Effector memory CD8-positive, alpha-beta T cell (primary cell): ENCODE data around the gene HIGD2A.
A peak's percentile ranks its signal among the peaks of the same experiment; 100 is the strongest.

Experiments
- ATAC-seq: fragments of 150-1000 bp; cut with Tn5 transposase; replicated peaks from 2 replicates; pipeline ENCODE4 v1.10.0; 2021; ENCODE audit warnings: mild to moderate bottlenecking, moderate library complexity
- DNase-seq, 3 experiments: peaks; one replicate each; pipeline ENCODE4 v3.0.0; 2021
- H3K27ac Mint-ChIP-seq, 2 donors: one replicate each; pipeline ENCODE4 v1.8.0; 2022; ENCODE audit warnings: mild to moderate bottlenecking in 2 of 2, mixed read lengths in 2 of 2, moderate library complexity in 2 of 2
- H3K27me3 Mint-ChIP-seq, 2 donors: one replicate each; pipeline ENCODE4 v1.8.0; 2022; ENCODE audit warnings: mixed read lengths in 2 of 2
- H3K36me3 Mint-ChIP-seq: one replicate; pipeline ENCODE4 v1.8.0; 2022; ENCODE audit warnings: mild to moderate bottlenecking, moderate library complexity, mixed read lengths; ENCODE audit not compliant: insufficient read depth
- H3K4me1 Mint-ChIP-seq, 2 donors: one replicate each; pipeline ENCODE4 v1.8.0; 2022; ENCODE audit warnings: low read depth in 2 of 2, mixed read lengths in 2 of 2
- H3K4me3 Mint-ChIP-seq, 2 donors: one replicate each; pipeline ENCODE4 v1.8.0; 2022; ENCODE audit warnings: mild to moderate bottlenecking in 2 of 2, mixed read lengths in 2 of 2, moderate library complexity in 2 of 2
- H3K9me3 Mint-ChIP-seq, 2 donors: one replicate each; pipeline ENCODE4 v1.8.0; 2022; ENCODE audit warnings: mixed read lengths in 2 of 2
- total RNA-seq, 9 experiments: gene quantifications; one replicate each; lab custom pipeline; 2026; lab: John Stamatoyannopoulos, UW

Gene HIGD2A
- total RNA-seq = 28.2 to 46.0 (median 39.0) reads per million in 9 experiments

- peak within 1 kb of the TSS; percentile 94 to 96 for H3K27ac Mint-ChIP-seq
- H3K4me1 Mint-ChIP-seq = peaks cover 23 to 29% of the 10 kb centered on the region in 2 donors
- H3K4me3 Mint-ChIP-seq = peak within 1 kb of the TSS; percentile 94 to 95
- DNase-seq (peak; percentile 96 to 99 (median 98)), ATAC-seq (peak; percentile 85)
- H3K27me3 Mint-ChIP-seq = no peaks in the 10 kb centered on the region
- no peaks in the 10 kb centered on the region for H3K9me3 Mint-ChIP-seq
- peaks cover 53% of the 10 kb centered on the region for H3K36me3 Mint-ChIP-seq
Observed at GRCh38 chr5:176388444-176389134, at the start of gene HIGD2A, which contains the start of gene NOP16. Gene HIGD2A (plus strand): TSS chr5:176388751. CDS start chr5:176388820, 69 bp downstream. Gene NOP16 (minus strand): TSS chr5:176388598. CDS start chr5:176388539, 59 bp downstream.

- no peaks in the 10 kb centered on the region for H3K27me3 Mint-ChIP-seq
- H3K27ac Mint-ChIP-seq = peak overlapping the region in 1 of 2 donors; percentile 22
- ATAC-seq (no peak), DNase-seq (no peak)
- no peaks in the 10 kb centered on the region for H3K4me1 Mint-ChIP-seq
- peaks cover 0 to 1% of the 10 kb centered on the region in 2 donors for H3K9me3 Mint-ChIP-seq
- H3K36me3 Mint-ChIP-seq = peaks cover 11% of the 10 kb centered on the region
- H3K4me3 Mint-ChIP-seq = no peak overlapping the region
Observed at GRCh38 chr5:176339304-176339703, 49.2 kb upstream of the HIGD2A start.

GRCh38 chr5:176341325-176342157 lies 47.0 kb upstream of the HIGD2A start:
- Mint-ChIP-seq H3K4me3 (no peak overlapping the region), H3K27ac (peak overlapping the region; percentile 20 to 50), H3K4me1 (no peaks in the 10 kb centered on the region), H3K27me3 (no peaks in the 10 kb centered on the region), H3K36me3 (peaks cover 30% of the 10 kb centered on the region), H3K9me3 (no peaks in the 10 kb centered on the region)
- DNase-seq (no peak), ATAC-seq (no peak)

GRCh38 chr5:176342158-176342483 lies 46.4 kb upstream of the HIGD2A start:
- H3K27ac Mint-ChIP-seq = no peak overlapping the region
- peaks cover 31% of the 10 kb centered on the region for H3K36me3 Mint-ChIP-seq

GRCh38 chr5:176342766-176343458 lies 45.6 kb upstream of the HIGD2A start:
- H3K36me3 Mint-ChIP-seq = peaks cover 36% of the 10 kb centered on the region
- DNase-seq (no peak), ATAC-seq (no peak)
- H3K4me3 Mint-ChIP-seq = no peak overlapping the region
- H3K4me1 Mint-ChIP-seq = no peaks in the 10 kb centered on the region
- H3K27me3 Mint-ChIP-seq = no peaks in the 10 kb centered on the region
- H3K9me3 Mint-ChIP-seq = no peaks in the 10 kb centered on the region
- peak overlapping the region in 1 of 2 donors; percentile 47 for H3K27ac Mint-ChIP-seq

More at GRCh38 chr5:176342158-176342483, 46.4 kb upstream of the HIGD2A start:
- no peaks in the 10 kb centered on the region for H3K9me3 Mint-ChIP-seq
- H3K4me3 Mint-ChIP-seq = no peak overlapping the region
- ATAC-seq = no peak
- DNase-seq = no peak
- no peaks in the 10 kb centered on the region for H3K4me1 Mint-ChIP-seq
- H3K27me3 Mint-ChIP-seq = no peaks in the 10 kb centered on the region

GRCh38 chr5:176350416-176350815 lies 38.1 kb upstream of the HIGD2A start:
- H3K4me3 Mint-ChIP-seq = no peak overlapping the region
- DNase-seq (no peak), ATAC-seq (no peak)
- peaks cover 89% of the 10 kb centered on the region for H3K36me3 Mint-ChIP-seq
- H3K4me1 Mint-ChIP-seq = peaks cover 15 to 37% of the 10 kb centered on the region in 2 donors
- H3K9me3 Mint-ChIP-seq = no peaks in the 10 kb centered on the region
- H3K27me3 Mint-ChIP-seq = no peaks in the 10 kb centered on the region
- peak overlapping the region; percentile 20 to 65 for H3K27ac Mint-ChIP-seq

GRCh38 chr5:176352116-176352878 lies 36.3 kb upstream of the HIGD2A start:
- Mint-ChIP-seq H3K27me3 (no peaks in the 10 kb centered on the region), H3K27ac (peak overlapping the region; percentile 62 to 69), H3K9me3 (no peaks in the 10 kb centered on the region), H3K36me3 (peaks cover 84% of the 10 kb centered on the region), H3K4me3 (no peak overlapping the region), H3K4me1 (peaks cover 19 to 46% of the 10 kb centered on the region in 2 donors)
- no peak for DNase-seq
- ATAC-seq = no peak

- DNase-seq = no peak
- H3K4me1 Mint-ChIP-seq = peaks cover 23 to 54% of the 10 kb centered on the region in 2 donors
- H3K36me3 Mint-ChIP-seq = peaks cover 84% of the 10 kb centered on the region
- H3K4me3 Mint-ChIP-seq = no peak overlapping the region
- peak overlapping the region in 1 of 2 donors; percentile 62 for H3K27ac Mint-ChIP-seq
- H3K27me3 Mint-ChIP-seq = no peaks in the 10 kb centered on the region
- no peak for ATAC-seq
- no peaks in the 10 kb centered on the region for H3K9me3 Mint-ChIP-seq
Observed at GRCh38 chr5:176353533-176353932, 35.0 kb upstream of the HIGD2A start.

- H3K27ac Mint-ChIP-seq = no peak overlapping the region
- no peaks in the 10 kb centered on the region for H3K27me3 Mint-ChIP-seq
- peaks cover 75% of the 10 kb centered on the region for H3K36me3 Mint-ChIP-seq
- H3K4me1 Mint-ChIP-seq = peaks cover 20 to 45% of the 10 kb centered on the region in 2 donors
- no peak overlapping the region for H3K4me3 Mint-ChIP-seq
- DNase-seq (no peak), ATAC-seq (no peak)
- H3K9me3 Mint-ChIP-seq = no peaks in the 10 kb centered on the region
Observed at GRCh38 chr5:176355400-176356178, 33.0 kb upstream of the HIGD2A start.

GRCh38 chr5:176356179-176356566 lies 32.4 kb upstream of the HIGD2A start:
- DNase-seq = no peak
- no peak for ATAC-seq
- Mint-ChIP-seq H3K4me1 (peaks cover 21 to 45% of the 10 kb centered on the region in 2 donors), H3K4me3 (no peak overlapping the region), H3K27ac (no peak overlapping the region), H3K27me3 (no peaks in the 10 kb centered on the region), H3K36me3 (peaks cover 73% of the 10 kb centered on the region), H3K9me3 (no peaks in the 10 kb centered on the region)

- peak overlapping the region; percentile 50 to 52 for H3K4me3 Mint-ChIP-seq
- H3K9me3 Mint-ChIP-seq = no peaks in the 10 kb centered on the region
- peak overlapping the region in 1 of 2 donors; percentile 23 for H3K27ac Mint-ChIP-seq
- H3K4me1 Mint-ChIP-seq = peaks cover 24 to 32% of the 10 kb centered on the region in 2 donors
- H3K36me3 Mint-ChIP-seq = peaks cover 54% of the 10 kb centered on the region
- no peaks in the 10 kb centered on the region for H3K27me3 Mint-ChIP-seq
- no peak for DNase-seq
- no peak for ATAC-seq
Observed at GRCh38 chr5:176359658-176360057, 28.9 kb upstream of the HIGD2A start.

- DNase-seq (peak in 1 of 3 experiments; percentile 3), ATAC-seq (no peak)
- Mint-ChIP-seq H3K27ac (peak overlapping the region; percentile 85 to 94), H3K27me3 (no peaks in the 10 kb centered on the region), H3K9me3 (no peaks in the 10 kb centered on the region), H3K36me3 (peaks cover 41% of the 10 kb centered on the region), H3K4me1 (peaks cover 22 to 24% of the 10 kb centered on the region in 2 donors), H3K4me3 (peak overlapping the region; percentile 93 to 94)
Observed at GRCh38 chr5:176360894-176361436, 27.6 kb upstream of the HIGD2A start.
